ENCODE data around the gene SAA4.
"Not testable (repeated sequence)": the region's sequence is repeated elsewhere in the genome, so short reads cannot be mapped to it uniquely, and the experiment has no call there.

SAA4 gene

GRCh38 chr11:18189476-18190245 is 46.9 kb downstream of the SAA4 start:
- DNase-seq (ENCODE audit: low spot score): not testable (repeated sequence)

DNA sequence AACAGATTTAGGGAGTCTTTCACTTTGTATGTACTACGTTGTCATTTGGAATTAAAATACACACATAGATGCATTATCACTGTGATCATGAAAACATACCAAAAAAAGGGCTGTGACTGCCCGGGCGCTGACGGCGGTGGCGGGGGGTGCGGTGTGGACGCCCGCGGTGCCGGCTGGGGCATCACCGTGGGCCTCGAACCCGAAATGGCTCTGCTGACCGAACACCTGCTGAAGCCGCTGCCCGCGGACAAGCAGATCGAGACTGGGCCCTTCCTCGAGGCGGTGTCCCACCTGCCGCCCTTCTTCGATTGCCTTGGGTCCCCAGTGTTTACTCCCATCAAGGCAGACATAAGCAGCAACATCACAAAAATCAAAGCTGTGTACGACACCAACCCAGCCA is 47.8 kb downstream of the SAA4 start:
- no peak for DNase-seq (ENCODE audit: low spot score)
